IPS-15b (cell line): ENCODE data around the gene RSPO4.

ENCODE experiments used
- H3K27me3 ChIP-seq: one replicate; pipeline ENCODE4 v1.6.1; 2013; ENCODE audit warnings: low read length; ENCODE audit not compliant: control insufficient read depth, insufficient read depth
- H3K36me3 ChIP-seq: one replicate; pipeline ENCODE4 v1.6.1; 2013; ENCODE audit warnings: low read length; ENCODE audit not compliant: control insufficient read depth, insufficient read depth
- H3K4me1 ChIP-seq: one replicate; pipeline ENCODE4 v1.6.1; 2013; ENCODE audit warnings: mild to moderate bottlenecking, low read length; ENCODE audit not compliant: control insufficient read depth, insufficient read depth
- H3K4me3 ChIP-seq: one replicate; pipeline ENCODE4 v1.5.1; 2013; ENCODE audit warnings: low read depth, low read length
- H3K9ac ChIP-seq: one replicate; pipeline ENCODE4 v1.6.1; 2013; ENCODE audit warnings: low read depth, mild to moderate bottlenecking, low read length
- H3K9me3 ChIP-seq: one replicate; pipeline ENCODE4 v1.6.1; 2013; ENCODE audit warnings: mild to moderate bottlenecking, low read length; ENCODE audit not compliant: control insufficient read depth, insufficient read depth

The RSPO4 gene

GRCh38 chr20:951384-952169, 50.5 kb downstream of the RSPO4 start:
- Histone ChIP-seq H3K36me3 (no peaks in the 10 kb centered on the region), H3K4me1 (peaks cover 3% of the 10 kb centered on the region), H3K4me3 (no peak overlapping the region), H3K27me3 (no peaks in the 10 kb centered on the region), H3K9ac (no peak overlapping the region), H3K9me3 (no peaks in the 10 kb centered on the region)

- Histone ChIP-seq H3K27me3 (peaks cover 5% of the 10 kb centered on the region), H3K4me1 (no peaks in the 10 kb centered on the region), H3K9ac (no peak overlapping the region), H3K36me3 (no peaks in the 10 kb centered on the region), H3K4me3 (no peak overlapping the region), H3K9me3 (no peaks in the 10 kb centered on the region)
These were observed 52.4 kb downstream of the RSPO4 start for GRCh38 chr20:949717-950116.

- H3K36me3 ChIP-seq: no peaks in the 10 kb centered on the region
- H3K9me3 ChIP-seq: no peaks in the 10 kb centered on the region
- H3K9ac ChIP-seq: no peak overlapping the region
- no peak overlapping the region for H3K4me3 ChIP-seq
- peaks cover 5% of the 10 kb centered on the region for H3K27me3 ChIP-seq
- peaks cover 10% of the 10 kb centered on the region for H3K4me1 ChIP-seq
These were observed 55.3 kb downstream of the RSPO4 start for GRCh38 chr20:946826-947225.

- H3K9ac ChIP-seq: no peak overlapping the region
- H3K4me3 ChIP-seq: no peak overlapping the region
- peaks cover 10% of the 10 kb centered on the region for H3K4me1 ChIP-seq
- H3K27me3 ChIP-seq: peaks cover 5% of the 10 kb centered on the region
- H3K9me3 ChIP-seq: no peaks in the 10 kb centered on the region
- H3K36me3 ChIP-seq: no peaks in the 10 kb centered on the region
These were observed 56.3 kb downstream of the RSPO4 start for GRCh38 chr20:945841-946240.

- Histone ChIP-seq H3K9me3 (no peaks in the 10 kb centered on the region), H3K9ac (no peak overlapping the region), H3K4me1 (peaks cover 10% of the 10 kb centered on the region), H3K27me3 (peaks cover 9% of the 10 kb centered on the region), H3K36me3 (no peaks in the 10 kb centered on the region), H3K4me3 (no peak overlapping the region)
These were observed 57.2 kb downstream of the RSPO4 start for GRCh38 chr20:944774-945410.

GRCh38 chr20:944148-944547, 58.0 kb downstream of the RSPO4 start:
- Histone ChIP-seq H3K36me3 (no peaks in the 10 kb centered on the region), H3K4me1 (peaks cover 10% of the 10 kb centered on the region), H3K9me3 (no peaks in the 10 kb centered on the region), H3K27me3 (peaks cover 9% of the 10 kb centered on the region), H3K9ac (no peak overlapping the region), H3K4me3 (no peak overlapping the region)

GRCh38 chr20:942611-943010, 59.5 kb downstream of the RSPO4 start:
- Histone ChIP-seq H3K9ac (no peak overlapping the region), H3K9me3 (no peaks in the 10 kb centered on the region), H3K4me3 (no peak overlapping the region), H3K27me3 (peaks cover 9% of the 10 kb centered on the region), H3K4me1 (peaks cover 10% of the 10 kb centered on the region), H3K36me3 (no peaks in the 10 kb centered on the region)

- Histone ChIP-seq H3K4me3 (no peak overlapping the region), H3K9ac (no peak overlapping the region), H3K9me3 (no peaks in the 10 kb centered on the region), H3K27me3 (peaks cover 9% of the 10 kb centered on the region), H3K36me3 (no peaks in the 10 kb centered on the region), H3K4me1 (peaks cover 10% of the 10 kb centered on the region)
These were observed 61.2 kb downstream of the RSPO4 start for GRCh38 chr20:940926-941325.

GRCh38 chr20:939606-940005, 62.5 kb downstream of the RSPO4 start:
- H3K9ac ChIP-seq: no peak overlapping the region
- H3K4me3 ChIP-seq: no peak overlapping the region
- H3K27me3 ChIP-seq: peaks cover 4% of the 10 kb centered on the region
- H3K36me3 ChIP-seq: no peaks in the 10 kb centered on the region
- H3K9me3 ChIP-seq: no peaks in the 10 kb centered on the region
- peaks cover 9% of the 10 kb centered on the region for H3K4me1 ChIP-seq

- no peak overlapping the region for H3K4me3 ChIP-seq
- peaks cover 5% of the 10 kb centered on the region for H3K9me3 ChIP-seq
- H3K27me3 ChIP-seq: no peaks in the 10 kb centered on the region
- no peaks in the 10 kb centered on the region for H3K4me1 ChIP-seq
- no peak overlapping the region for H3K9ac ChIP-seq
- H3K36me3 ChIP-seq: no peaks in the 10 kb centered on the region
These were observed 67.8 kb downstream of the RSPO4 start for GRCh38 chr20:934186-934840.

GRCh38 chr20:933029-933428, 69.1 kb downstream of the RSPO4 start:
- no peak overlapping the region for H3K4me3 ChIP-seq
- H3K9me3 ChIP-seq: peaks cover 5% of the 10 kb centered on the region
- H3K36me3 ChIP-seq: no peaks in the 10 kb centered on the region
- no peaks in the 10 kb centered on the region for H3K4me1 ChIP-seq
- no peak overlapping the region for H3K9ac ChIP-seq
- H3K27me3 ChIP-seq: no peaks in the 10 kb centered on the region

- Histone ChIP-seq H3K9me3 (peaks cover 5% of the 10 kb centered on the region), H3K4me3 (no peak overlapping the region), H3K9ac (no peak overlapping the region), H3K27me3 (no peaks in the 10 kb centered on the region), H3K36me3 (no peaks in the 10 kb centered on the region), H3K4me1 (no peaks in the 10 kb centered on the region)
These were observed 70.7 kb downstream of the RSPO4 start for GRCh38 chr20:931401-931800.
